Measurements from ENCODE around the gene PRSS56.

Gene PRSS56

DNA sequence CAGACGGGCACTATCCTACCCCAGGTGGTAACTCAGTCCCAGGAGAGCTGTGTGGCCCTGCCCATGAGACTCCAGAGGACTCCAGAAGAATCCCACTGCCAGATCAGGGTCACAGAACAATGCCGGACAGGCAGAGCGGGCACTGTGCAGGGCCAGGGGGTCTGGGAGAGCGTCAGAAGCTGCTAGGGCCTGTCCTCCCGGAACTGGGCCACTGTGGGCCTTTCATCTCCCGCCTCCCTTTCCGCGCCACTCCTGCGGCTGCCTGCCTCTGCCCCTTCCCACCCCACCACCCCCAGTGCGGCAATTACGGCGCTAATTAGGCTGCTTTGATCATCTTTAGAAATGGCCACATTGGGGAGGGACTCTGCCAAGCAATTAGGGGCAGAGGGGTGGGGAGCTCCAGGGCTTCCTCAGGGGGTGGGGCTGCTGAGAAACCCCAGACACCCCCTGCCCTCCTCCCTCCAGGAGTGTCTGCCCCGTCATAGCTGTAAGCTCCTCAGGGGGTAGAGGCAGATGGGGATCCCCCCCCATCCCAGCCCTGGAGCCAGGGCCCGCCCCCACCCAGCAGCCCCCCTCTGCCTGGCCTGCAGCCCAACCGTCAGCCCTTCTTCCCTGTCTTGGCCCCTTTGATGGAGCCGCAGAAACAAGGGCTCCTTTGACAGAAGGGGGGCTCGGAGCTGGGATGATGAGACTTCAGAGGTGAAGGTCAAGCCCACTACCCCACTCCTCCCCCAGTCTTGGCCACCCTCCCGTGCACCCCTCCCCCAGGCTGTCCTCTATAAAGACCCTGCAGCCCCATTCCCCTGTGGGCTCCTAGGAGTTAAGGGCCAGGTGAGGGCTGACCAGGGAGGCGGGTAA, at the start of gene PRSS56:
TSS of gene PRSS56 (plus strand) at position 808 of the 858 bp plus-strand sequence. CDS start 211 bp downstream, outside the sequence.
- no peak for DNase-seq (ENCODE audit: low read depth in 2 of 2, low spot score in 1 of 2)

DNA sequence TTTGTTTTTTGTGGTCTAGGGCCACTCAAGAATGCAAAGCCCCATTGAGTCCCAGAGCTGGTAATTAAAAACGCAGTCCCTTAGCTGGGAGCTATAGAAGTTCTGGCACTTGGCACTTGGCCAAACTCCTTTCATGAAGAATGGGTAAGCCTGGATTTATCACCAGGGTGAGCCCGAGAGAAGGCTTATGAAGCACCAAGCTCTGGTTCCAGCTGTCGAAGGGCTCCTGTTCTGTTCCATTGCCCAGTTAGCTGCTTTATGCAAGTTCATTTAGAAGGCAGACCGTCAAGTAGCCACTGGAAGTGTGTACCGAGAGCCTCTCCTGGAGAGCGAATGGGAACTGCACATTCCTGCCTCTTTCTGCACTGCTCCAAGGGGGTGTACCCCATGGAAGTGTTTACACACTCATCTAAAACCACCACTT, 46.7 kb upstream of the PRSS56 start:
- DNase-seq (ENCODE audit: low read depth in 2 of 2, low spot score in 1 of 2), result no peak

DNA sequence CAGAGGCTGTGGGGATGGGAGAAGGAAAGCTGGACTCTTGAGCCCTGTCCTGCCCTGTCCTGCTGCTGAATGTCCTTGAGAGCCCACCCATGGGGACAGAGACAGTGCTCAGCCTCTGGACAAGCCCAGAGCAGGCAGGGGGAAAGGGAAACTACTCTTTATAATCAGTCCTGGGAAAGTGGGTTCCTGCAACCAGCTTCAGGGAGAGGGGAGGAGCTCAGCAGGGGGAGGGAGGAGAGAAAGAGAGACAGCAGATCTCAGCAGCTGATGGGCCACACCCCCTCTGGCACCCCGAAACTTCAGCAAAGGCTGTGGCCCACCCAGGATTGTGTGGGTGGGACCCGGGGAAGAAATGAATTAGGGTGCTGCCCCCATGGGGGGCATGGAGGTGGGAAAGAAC, 44.1 kb upstream of the PRSS56 start:
- DNase-seq (ENCODE audit: low read depth in 2 of 2, low spot score in 1 of 2), result no peak

DNA sequence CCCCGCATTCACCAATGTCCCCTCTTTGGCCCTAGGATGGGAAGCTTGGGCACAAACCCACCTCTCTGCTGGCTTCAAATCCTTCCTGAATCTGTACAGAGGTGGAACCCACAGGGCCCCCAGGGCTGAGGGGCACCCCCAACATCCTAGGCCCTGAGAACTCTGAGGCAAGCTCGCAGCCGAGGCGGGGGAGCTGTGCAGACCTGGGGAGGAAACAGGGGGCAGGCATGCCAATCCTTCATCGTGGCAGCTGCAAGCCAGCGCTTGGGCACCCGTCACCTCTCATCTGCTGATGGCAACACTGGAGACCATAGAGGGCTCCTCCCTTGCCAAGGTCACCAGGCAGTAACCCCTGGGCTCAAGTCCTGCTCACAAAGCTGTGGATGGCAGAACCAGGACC, 43.4 kb upstream of the PRSS56 start:
- no peak for DNase-seq (ENCODE audit: low read depth in 2 of 2, low spot score in 1 of 2)

DNA sequence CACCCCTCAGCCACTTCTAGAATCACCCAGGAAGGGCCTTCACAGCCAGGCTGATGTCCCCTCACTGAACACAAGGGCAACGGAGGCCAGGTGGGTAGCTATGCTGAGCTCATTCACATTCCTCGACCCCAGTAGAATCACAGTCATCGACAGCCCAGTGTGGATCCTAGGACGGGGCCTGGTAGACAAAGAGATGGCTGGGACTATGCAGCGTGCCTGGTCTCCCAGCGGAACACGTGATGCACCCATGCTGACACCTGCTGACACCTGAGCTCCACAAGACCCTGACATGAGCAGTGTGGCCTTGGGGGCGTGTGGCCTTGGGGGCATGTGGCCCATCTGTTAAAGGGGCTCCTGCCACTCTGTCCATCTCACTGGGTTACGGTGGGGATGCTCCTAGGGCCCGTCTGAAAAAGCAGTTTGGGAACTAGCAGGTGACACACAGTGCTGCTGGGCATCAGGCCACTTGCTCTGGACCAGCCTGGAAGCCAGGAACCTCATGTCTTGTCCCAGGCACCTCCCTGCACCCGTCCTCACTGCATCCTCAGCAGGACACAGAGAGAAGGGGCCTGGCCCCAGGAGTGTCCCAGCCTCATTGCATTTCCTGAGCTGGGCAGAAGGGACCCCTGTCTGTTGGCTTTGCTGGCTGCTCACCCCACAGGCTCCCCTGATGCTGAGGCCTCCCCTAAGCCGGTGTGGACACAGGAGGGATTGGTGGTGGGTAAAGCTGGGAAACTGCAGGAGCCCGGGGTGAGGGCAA, 42.3 kb upstream of the PRSS56 start:
- no peak for DNase-seq (ENCODE audit: low read depth in 2 of 2, low spot score in 1 of 2)

DNA sequence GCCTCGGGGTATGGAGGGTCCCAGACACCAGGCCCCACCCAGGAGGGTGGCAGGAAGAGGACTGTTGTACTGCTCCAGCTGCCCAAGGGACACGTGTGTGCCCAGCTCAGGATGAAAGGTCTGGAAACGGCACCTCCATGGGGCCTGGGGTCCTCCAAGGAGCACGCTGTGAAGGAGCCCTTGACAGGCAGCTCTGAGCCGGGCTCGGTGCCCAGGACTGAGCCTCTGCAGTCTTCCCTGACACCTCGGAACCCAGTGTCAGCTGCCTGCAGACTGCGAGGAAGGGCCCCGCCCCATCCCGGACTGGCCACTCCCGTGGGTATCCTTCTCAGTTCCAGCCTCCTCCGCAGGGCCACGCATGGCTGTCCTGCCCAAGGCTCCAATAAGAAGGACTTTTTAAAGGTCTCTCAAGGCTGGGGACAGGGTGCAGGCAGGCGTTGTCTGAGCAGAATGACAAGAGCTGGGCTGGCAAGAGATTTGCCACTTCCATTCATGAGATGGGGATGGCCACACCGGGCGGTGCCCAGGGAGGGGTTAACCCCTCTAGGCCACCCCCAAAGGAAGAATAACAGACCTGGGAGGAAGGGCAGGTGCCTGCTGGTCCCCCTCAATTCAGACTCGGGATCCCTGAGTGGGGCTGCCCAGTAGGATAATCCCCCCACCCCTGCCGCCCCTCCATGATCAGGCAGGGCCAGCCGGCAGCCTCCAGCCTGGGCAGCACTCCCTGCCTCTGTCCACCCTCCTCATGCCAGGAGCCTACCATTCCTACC, 41.4 kb upstream of the PRSS56 start:
- DNase-seq (ENCODE audit: low read depth in 2 of 2, low spot score in 1 of 2), result no peak

DNA sequence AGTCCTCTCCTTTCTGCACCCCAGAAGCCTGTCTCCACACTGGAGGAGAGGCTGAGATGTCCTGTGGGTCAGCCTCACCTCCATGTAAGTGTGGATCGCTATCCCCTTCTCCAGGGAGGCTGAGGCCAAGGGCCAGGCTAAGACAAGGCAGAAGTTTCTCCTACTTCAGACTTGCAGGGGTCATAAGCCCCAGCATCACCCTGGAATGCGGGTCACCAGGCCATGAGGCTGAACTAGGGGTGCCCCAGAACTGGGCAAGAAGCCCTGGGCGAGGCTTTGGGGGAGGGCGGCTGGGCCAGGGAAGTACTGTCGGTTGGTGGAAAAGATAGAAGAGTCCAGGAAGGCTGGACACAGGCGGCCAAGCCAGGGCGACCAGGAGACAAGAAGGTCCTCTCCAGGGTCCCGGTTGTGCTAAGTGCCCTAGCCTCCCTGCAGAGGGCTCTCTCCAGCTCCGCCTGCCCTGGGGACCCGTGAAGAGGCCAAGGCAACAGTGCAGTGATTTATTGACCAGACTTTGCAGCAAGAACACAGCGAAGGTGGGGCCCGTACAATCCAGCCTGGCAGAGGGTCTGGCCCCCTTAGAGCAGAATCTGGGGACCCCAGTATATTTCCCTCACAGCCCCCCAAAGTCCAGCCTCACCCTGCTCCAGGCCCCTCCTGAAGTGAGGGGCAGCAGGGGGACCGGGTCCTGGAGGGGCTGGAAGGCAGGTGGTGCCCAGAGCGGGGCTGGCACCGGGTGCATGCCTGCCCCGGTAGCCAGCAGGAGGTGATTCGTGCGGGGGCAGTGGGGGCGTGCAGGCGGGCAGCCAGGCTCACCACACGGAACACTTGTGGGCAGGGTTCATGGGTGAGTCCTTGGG, 40.6 kb upstream of the PRSS56 start:
- no peak for DNase-seq (ENCODE audit: low read depth in 2 of 2, low spot score in 1 of 2)

DNA sequence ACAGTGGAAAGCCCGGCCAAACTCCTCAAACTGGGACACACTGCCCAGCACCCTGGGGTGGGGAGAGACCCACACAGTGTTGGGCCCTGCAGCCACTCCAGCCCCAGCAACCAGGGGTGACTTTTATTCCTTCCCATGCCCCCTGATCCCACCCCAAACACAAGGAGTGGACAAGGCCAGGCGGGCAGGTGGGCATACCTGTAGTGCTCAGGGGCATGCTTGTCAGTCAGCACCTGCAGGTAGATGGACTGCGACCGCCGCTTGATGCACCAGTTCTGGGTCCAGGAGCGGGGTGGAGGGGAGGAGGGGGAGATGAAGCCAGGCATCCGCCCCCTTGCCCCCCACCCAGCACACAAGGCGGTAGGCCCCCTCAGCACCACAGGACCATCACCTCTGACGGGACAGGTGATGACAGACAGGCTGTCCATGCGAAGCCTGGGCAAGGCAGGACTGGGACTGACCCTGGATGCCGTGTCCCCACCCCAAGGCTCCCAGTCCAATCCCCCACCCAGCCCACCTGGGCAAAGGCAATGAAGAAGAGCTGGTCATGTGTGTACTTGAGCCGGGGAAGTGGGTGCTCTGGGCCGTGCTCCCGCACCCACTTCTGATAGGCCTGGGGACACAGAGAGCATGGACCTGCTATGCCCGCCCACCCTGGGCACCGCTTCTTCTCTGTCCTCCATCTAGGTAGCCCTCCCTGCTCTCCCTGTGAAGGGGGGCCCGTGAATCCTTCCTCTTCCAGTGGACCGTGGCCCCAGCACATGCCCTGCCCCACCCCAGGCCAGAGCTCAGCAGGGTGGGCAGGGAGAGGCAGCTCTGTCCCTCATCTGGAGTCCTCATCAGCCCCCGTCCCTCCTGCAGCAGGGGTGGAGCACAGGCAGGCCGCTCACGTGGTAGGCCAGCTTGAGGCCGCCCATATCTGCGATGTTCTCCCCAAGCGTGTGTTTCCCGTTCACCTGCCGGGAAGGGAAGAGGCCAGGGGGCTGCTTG, 39.7 kb upstream of the PRSS56 start:
- no peak for DNase-seq (ENCODE audit: low read depth in 2 of 2, low spot score in 1 of 2)

DNA sequence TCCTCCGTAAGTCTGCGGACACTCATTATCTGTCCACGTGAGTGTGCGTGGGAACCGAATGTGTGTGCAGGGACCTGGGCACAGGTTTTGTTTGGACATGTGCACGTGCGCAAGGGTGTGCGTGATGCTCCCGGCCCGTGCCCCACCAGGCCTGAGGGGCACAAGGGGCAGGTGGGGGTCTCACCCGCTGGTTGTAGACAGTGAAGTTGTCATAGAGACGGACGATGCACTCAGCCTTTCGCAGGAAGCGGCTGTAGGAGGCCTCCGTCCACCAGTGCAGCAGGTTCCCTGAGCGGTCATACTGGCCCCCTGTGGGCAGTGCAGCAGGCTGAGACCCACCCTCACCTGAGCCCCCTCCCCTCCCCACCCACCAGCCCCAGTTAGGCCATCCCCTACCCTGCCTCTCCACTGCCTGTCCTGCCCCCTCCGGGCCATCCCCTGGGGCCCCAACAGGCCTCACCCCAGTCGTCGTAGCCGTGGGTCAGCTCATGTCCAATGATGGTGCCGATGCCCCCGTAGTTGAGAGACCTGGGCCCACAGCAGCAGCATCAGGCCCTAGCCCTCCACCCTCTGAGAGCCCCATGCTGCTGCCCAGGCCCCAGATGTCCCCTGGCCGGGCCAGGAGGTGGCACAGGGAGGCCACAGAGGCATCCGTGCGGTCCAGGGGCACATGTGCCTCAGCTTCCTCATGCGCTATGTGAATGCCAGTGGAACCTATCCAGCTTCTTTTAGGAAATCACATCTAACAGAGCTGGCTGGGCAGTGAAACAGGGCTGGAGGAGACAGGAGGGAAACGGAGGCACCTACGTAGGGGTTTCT, 38.7 kb upstream of the PRSS56 start:
- no peak for DNase-seq (ENCODE audit: low read depth in 2 of 2, low spot score in 1 of 2)

DNA sequence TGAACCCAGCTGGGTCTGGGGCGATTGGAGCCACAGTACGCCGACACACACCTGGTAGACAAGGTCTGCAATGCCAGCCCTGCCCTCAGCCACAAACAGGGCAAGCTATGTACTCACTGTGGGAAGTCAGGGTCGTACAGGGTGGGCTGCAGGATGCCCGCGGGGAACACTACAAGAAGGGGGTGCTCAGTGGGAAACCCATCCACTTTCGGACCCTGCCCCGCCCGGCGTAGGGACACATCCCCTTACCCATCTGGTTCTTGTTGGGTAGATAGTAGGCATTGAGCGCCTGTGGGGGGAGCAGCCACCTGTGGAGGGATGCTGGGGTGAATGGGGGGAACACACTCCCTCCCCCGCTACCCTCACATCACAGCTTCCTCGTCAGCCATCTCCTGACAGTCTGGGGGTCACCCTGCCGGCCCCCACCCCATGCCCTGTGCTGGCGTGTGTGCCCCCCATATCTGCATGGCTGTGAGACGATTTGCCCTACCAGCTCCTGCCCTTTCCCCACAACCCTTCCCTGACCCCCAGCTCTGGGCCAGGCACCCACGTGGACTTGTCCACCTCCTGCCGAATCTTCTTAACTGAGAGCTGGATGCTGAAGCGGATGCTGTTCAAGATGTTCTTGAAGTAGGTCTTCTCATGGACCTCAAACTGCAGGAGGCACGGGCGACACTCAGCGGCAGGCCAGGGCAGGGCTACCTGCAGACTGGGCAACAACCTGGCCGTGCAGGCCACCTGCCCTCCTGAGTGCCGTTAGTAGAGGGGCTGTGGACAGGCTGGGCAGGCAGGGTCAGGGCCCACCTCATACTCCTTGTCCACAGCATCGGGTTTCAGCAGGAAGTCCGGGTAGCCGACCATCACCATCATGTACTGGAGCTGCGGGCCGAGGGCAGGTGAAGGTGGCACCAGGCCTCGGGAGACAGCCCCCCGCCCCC, 37.6 kb upstream of the PRSS56 start:
- no peak for DNase-seq (ENCODE audit: low read depth in 2 of 2, low spot score in 1 of 2)

DNA sequence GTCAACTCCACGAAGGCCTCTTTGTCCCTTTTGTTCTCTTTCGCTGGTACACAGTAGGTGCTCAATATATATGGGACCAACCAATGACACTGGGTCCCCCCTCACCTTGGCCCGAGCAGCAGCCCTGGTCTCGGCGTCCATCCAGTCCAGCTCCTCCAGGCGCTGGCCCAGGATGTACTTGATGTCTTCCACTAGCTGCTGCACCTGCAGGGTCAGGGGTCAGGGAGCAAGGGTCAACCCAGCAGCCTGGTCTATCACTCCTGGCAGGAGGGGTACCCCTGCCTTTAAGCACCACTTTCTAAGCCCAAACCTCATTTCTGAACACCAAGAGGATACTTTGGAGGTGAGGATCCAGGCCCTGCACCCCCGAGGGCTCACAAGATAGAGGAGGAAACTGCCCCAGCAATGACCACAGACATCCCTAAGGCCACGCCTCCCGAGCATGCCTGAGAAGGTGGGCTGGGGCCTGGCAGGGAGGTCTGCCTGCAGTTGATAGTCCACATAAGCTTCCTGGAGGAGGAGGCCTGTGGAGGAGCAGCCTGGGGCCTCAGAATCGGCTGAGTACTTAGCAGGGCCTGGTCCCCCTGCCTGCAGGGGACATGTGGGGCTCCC, 36.8 kb upstream of the PRSS56 start:
- DNase-seq (ENCODE audit: low read depth in 2 of 2, low spot score in 1 of 2), result no peak

DNA sequence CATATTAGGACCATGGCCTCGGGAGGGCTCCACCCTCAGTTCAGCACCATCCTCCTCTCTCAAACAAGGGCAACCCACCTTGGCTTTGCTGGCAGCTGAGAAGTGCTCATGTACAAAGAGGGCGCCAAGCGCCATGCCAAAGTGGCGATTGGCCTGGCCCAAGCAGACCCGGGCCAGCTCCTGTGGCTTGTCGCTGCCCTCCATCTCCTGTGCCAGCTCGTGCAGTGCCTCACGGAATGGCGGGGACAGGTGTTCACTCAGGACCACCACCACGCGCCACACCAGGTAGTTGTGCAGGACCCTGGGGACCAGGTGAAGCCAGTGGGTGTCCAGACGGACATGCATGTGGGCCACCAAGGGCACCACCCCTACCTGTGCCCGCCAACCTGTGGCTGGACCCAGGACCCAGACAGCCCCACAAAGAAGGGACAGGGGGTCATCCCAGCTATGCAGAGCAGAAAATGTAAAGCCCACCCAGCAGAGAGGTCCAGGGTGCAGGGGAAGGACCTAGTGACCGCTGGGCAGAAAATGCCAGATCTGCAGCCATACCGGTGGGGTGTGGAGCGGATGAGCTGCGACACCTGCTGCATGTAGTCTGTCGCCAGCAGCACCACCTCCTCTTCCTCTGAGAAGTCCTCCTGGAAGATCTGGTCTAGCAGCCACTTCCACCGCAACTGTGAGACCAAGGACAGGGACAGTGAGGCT, 36.1 kb upstream of the PRSS56 start:
- DNase-seq (ENCODE audit: low read depth in 2 of 2, low spot score in 1 of 2), result no peak

DNA sequence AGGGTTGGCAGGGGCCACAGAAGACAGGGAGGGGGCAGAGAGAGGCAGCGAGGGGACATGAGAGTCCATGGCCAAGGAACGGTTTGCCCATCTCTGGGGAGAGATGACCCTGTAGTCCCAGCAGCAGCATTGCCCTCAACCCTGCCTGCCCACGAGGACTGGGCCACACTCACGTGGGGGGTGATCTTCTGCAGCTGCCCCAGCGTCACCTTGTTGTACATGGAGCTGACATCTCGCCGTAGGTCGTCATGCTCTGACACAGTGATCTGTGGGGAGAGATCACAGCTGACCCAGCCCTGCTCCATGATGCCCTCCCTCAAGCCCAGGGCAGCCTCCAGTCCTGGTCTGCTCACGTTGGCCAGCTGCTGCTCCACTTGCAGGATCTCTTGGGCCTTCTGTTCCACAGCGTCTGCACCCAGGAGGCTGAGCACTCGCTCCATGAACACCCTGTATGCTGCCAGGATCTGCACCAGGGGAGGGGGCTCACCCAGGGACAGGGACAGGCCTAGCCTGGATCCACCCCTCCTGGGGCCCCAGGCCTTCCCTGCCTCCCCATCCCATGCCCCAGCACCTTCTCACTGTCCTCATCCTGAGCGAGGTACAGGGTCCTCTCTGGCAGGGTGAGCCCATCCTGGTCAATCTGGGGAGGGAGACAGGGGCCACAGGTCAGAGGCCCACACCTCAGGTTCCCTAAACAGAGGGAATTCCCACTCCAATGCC, 35.4 kb upstream of the PRSS56 start:
- no peak for DNase-seq (ENCODE audit: low read depth in 2 of 2, low spot score in 1 of 2)

DNA sequence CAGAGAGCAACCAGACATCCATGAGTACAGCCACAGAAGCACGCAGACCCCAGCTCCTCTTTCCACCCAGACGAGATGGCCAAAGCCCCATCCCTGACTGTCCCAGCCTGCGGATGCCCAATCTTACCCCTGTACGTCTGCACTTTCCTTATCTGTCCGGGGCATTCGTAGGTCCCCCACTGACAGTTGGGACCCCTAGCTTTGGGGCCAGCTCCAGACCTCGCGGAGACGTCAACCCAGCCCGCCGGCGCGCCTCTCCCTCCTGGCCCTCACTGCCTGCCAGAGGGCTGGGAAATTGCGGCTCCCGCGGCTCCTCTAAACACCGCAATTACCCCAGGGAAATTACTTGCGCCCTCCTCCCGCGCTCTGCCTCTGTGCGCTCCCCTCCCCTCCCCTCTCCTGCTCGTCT, 34.8 kb upstream of the PRSS56 start:
- no peak for DNase-seq (ENCODE audit: low read depth in 2 of 2, low spot score in 1 of 2)

DNA sequence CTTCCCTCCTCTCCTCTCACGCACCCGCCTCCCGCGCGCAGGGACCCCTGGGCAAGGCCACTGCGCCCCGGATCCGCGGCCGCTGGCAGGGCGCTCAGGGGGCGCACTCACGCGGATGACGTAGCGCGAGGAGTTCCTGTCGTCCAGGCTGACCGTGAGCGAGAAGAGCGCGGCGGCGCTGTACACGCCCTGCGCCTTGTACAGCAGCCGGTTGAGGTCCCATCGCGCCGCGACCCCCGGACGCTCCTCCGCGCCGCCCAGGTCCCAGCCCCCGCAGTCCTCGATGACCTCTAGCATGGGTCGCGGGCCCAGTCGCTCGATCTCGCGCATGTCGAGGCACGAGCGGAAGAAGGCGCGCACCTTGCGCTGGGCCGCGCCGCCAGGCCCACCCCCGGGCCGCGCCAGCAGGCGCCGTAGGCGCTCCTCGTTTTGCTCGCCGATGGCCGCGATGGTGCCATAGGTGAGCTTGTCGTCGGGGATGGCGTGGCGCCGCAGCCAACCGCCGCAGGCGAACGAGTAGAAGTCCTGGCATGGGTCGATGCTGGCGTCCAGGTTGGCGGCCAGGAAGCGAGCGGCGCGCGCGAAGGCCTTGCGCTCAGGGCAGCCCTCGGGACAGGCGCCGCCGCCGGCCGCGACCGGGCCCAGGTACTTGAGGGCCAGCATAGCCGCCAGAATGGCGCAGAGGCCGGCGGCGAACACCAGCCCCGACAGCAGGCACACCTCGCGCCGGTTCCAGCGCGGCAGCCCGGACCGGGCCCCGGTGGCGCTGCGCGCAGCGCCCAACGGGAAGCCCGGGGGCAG, 34.2 kb upstream of the PRSS56 start:
- no peak for DNase-seq (ENCODE audit: low read depth in 2 of 2, low spot score in 1 of 2)

Measured in stimulated activated CD8-positive, alpha-beta memory T cell treated with anti-CD3 and anti-CD28 coated beads, Interleukin-4, amount 100 ng/mL, for 1 hour (primary cell).